Measurements from ENCODE around the gene CLEC4F.

GRCh38 chr2:70779491-70779890 lies 40.9 kb downstream of the CLEC4F start:
- TF ChIP-seq EZH2 (IDR thresholded peaks at IDR 0.05; ENCODE audit: borderline replicate concordance, insufficient read depth, low read depth, low read length, poor library complexity, severe bottlenecking) (no peak), CTCF (IDR thresholded peaks at IDR 0.05) (no peak)

Data from B cell (primary cell).